Tongue (tissue), 2 donors: ENCODE data around the gene SUCNR1. TPM values are rescaled to one million over a fixed set of nuclear protein-coding genes. Genes with fewer than 3 reads are reported as not detected.
A peak's percentile ranks its signal among the peaks of the same experiment; 100 is the strongest.
"Not testable (repeated sequence)": the region's sequence is repeated elsewhere in the genome, so short reads cannot be mapped to it uniquely, and the experiment has no call there.

Experiments used
- DNase-seq: peaks from one replicate; pipeline ENCODE4 v3.0.0-alpha.2; 2015
- total RNA-seq: library from RNA; depleted of rRNA; stranded (reverse); fragments of >200 nt; gene quantifications from one replicate; pipeline ENCODE4 v1.2.3, GENCODE V29; 2014

Gene SUCNR1
- total RNA-seq, 1 donor from 2014 or later: 0.10 TPM

DNA sequence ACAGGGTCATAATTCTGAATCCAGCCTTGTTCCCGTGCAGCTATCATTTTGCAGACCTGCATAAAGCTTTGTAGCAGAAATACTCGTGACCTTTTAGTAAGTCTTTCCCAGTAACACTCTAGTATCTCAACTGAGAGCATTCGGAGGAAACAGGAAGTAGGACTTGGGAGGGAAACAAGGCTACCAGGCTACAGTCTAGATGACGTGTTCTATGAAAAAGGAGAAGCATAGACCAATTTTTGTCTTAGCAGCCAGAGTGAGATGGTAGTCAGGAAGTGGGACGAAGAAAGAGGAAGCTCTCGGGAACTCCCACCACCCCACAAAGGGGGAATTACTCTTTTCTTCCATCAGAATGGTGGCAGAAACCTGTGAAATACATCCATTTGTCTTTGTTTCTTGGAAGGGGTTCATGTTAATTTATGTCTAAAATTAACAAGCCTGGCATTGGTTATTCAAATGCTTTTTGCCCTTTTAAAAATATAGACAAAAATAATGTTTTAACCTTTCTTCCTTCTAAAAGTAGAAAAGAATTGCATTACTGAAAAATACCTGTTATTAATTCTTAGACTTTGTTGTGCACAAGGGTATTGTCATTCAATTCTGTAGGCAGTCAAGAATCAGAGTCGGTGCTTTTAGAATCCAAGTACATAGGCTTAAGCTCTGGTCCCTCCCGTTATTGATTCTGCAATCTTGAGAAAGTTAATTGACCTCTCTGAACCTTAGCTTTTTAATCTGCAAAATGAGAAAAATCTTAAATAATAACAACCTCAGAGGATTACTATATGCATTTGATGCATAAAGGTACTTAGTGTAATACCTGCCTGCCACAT lies 1.6 kb upstream of the SUCNR1 start:
- peak; percentile 24 for DNase-seq

DNA sequence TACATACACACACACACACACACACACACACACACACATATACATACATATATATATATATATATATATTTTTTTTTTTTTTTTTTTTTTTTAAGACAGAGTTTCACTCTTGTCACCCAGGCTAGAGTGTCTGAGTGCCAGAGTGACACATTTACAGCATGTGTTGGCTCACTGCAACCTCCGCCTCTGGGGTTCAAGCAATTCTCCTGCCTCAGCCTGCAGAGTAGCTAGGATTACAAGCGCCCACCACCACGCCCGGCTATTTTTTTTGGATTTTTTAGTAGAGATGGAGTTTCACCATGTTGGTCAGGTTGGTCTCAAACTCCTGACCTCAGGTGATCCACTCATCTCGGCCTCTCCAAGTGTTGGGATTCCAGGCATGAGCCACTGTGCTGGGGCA lies 636 bp downstream of the SUCNR1 start:
- not testable (repeated sequence) for DNase-seq

DNA sequence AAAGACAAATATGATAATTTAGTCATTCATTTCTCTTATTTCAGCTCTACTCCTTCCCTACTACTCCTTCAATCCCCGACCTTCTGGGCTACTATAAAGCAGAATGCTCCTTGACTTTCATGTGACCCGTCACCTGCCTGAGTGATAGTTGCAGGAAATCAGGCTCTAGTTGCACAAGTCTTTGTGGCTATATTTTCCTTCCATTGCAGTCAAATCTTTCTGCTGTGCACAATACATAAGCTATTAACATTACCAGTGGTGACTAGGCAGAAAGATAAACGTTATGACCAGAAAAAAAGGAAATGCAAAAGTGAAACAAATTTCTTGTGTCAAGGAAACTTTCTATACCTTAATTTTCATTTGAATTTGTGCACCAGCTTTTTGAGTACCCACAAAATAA lies 2.3 kb downstream of the SUCNR1 start:
- no peak for DNase-seq

DNA sequence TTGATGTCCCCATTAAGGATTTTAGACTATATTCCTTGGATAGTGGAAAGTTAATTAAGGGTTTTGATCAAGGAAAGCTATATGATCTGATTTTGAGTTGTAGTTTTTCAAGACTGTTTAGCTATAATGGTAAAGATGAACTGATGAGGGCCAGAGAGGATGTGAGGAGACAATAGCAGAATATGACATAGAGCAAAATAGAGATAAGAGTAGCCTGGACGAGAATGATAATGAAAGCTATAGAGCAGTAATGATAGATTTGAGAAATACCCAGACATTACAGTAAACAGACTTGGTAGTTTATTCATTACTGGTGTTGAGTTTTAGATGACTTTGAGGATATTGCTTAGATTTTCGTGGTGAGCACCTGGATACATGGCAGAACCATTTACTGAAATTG lies 3.8 kb downstream of the SUCNR1 start:
- DNase-seq: no peak

DNA sequence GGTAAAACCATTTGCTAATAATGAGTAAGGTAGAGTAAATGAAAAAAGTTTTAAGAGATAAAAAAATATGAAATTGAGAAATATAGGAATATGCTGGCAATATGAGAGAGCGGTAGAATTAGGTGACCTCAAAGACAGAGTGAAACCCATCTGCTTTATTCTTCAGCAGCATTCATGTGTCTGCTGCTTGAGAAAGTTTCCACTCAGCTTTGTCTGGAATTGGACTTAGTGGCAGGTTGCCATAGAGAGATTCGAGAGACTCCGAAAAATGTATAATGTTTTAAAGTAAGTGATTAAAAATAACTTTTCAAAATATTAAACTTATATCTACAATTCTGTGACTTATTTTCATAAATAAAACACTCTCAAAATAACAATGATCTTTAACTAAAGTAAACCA lies 5.0 kb downstream of the SUCNR1 start:
- DNase-seq: no peak

DNA sequence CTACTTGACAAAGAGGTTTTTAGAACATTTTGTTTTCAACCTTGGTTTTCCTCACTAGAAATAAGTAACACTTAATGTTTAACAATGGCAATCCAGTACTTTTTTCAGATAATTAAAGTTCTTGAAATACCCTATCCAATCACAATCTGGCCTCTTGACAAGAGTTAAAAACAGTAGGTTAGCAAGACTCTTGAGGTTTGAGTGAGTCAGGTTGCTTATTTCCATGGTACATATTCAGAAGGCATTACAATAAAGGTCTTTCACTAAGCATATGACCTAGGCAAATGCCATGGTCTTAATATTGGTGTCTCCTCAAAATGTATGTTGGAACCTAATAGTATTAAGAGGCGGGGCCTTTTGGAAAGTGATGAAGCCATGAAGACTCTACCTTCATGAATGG lies 5.6 kb downstream of the SUCNR1 start:
- no peak for DNase-seq

DNA sequence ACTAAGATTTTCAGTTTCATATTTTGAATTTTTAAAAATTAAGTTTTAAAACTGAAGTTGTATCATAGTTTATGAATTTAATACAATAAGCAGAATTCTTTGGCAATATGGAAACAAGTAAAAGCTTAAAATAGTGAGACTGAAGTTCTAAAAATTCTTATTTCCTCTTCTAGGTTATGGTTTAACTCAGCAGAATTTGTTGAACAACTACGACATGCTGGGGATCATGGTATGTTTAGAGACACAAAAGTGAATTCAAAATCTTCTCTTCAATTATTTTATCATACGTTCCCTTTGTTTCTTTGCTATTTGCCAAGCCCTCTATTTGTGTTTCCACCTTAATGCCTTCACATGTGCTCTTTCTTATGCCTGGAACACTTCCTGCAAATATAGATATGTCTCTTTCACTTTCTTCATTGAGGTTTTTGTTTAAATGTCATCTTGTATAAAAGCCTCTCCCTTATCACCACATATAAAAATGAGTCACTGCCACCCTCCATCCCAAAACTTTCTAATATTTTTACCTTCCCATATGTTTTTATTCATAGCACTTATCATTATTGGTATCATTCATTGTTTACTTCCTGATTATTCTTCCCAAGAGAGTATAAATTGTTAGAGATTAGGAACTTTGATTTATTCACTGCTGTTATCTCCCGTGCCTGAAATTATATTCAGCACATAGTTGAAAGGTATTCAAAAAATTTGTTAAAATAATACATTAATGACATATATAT lies 6.4 kb downstream of the SUCNR1 start:
- no peak for DNase-seq

DNA sequence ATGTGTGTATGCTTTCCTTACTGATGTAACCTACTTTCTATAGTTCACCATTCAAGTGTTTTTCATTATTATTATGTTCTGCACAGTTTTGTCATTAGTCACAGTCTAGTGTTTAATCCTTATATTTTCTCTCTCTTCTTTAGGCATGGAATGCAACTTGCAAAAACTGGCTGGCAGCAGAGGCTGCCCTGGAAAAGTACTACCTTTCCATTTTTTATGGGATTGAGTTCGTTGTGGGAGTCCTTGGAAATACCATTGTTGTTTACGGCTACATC lies 6.9 kb downstream of the SUCNR1 start:
- no peak for DNase-seq

DNA sequence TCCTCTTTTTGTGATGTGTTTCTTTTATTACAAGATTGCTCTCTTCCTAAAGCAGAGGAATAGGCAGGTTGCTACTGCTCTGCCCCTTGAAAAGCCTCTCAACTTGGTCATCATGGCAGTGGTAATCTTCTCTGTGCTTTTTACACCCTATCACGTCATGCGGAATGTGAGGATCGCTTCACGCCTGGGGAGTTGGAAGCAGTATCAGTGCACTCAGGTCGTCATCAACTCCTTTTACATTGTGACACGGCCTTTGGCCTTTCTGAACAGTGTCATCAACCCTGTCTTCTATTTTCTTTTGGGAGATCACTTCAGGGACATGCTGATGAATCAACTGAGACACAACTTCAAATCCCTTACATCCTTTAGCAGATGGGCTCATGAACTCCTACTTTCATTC lies 7.7 kb downstream of the SUCNR1 start:
- DNase-seq: no peak

DNA sequence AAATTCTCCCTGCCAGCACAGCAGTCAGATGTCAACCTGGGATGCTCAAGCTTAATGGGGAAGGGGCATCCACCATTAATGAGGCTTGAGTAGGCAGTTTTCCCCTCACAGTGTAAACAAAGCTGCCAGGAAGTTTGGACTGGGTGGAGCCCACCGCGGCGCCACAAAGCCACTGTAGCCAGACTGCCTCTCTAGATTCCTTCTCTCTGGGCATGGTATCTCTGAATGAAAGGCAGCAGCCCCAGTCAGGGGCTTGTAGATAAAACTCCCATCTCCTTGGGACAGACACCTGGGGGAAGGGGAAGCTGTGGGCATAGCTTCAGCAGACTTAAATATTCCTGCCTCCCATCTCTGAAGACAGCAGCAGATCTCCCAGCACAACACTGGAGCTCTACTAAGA lies 12.0 kb downstream of the SUCNR1 start:
- not testable (repeated sequence) for DNase-seq

DNA sequence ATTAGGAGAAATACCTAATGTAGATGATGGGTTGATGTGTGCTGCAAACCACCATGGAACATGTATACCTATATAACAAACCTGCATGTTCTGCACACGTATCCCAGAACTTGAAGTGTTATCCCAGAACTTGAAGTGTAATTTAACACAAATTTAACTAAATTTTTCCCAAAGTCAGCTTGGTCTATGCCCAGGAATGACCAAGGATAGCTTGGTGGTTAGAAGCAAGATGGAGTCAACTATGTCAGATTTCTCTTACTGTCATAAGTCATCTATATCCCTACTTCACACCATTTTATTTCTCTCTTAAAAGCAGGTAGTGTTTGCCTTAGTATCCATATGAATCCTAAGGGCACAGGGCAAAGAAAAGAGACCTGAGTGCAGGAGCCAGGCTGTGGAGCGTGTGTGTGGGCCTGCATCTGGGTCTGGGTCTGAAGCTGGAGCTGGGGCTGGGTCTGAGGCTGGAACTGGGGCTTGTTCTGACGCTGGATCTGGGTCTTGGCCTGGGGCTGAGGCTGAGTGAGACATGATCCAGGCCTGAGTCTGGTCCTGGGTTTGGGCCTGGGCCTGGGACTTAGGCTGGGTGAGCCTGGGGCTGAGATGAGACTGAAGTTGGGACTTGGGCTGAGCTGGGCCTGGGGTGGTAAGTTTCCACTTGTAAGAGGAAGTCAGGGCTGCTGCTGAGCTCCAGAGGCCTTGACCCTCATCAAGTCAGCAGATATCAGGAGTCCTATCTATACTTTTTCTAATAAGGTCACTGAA lies 14.2 kb downstream of the SUCNR1 start:
- DNase-seq: not testable (repeated sequence)

DNA sequence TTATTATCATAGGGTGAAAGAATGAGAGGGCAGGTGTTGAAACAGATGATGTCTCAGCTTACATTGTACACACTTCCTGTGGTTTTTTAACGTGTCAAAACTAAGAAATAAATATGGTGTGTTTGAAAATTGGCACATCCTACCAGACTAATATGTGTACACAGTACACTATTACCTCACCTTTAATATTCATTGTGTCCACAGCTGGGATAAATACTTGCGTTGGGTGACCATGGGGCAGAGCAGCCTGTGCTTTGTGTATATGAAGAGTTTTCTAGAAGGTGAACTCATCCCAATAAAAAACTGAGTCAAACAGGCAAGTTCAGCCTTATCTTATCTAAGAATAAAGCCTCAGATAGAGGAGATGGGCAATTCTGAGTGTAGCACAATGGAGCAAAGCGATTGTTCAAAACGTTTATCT lies 17.3 kb downstream of the SUCNR1 start:
- DNase-seq: no peak

DNA sequence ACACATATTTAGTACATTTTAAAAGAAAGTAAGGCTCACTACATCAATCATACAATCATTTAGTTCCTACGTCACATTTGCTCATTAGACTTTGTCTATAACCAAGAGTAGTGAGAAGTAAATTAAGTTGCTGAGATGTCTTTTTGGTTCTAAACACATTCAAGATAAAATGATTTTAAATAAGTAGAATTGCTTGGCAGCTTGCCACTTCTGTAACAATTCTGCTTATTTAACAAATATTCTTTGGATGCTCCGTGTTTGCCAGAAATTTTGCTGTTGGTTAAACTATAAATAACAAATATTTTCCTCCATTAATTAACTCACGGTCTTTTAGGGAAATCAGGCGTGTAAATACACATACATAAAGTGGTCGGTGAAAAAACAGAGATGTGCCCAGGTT lies 18.3 kb downstream of the SUCNR1 start:
- DNase-seq: no peak

DNA sequence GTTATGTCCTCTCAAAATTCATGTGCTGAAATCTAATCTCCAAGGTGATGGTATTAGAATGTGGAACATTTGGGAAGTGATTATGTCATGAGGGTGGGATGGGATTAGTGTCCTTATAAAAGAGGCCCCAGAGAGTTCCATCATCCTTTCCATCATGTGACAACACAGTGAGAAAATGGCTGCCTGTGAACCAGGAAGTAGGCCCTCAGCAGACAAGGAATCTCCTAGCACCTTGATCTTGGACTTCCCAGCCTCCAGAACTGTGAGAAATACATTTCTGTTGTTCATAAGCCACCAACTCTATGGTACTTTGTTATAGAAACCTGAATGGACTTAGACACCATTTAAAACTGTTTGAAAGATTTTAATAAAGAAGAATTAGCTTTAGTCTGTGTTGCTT lies 20.8 kb downstream of the SUCNR1 start:
- no peak for DNase-seq

DNA sequence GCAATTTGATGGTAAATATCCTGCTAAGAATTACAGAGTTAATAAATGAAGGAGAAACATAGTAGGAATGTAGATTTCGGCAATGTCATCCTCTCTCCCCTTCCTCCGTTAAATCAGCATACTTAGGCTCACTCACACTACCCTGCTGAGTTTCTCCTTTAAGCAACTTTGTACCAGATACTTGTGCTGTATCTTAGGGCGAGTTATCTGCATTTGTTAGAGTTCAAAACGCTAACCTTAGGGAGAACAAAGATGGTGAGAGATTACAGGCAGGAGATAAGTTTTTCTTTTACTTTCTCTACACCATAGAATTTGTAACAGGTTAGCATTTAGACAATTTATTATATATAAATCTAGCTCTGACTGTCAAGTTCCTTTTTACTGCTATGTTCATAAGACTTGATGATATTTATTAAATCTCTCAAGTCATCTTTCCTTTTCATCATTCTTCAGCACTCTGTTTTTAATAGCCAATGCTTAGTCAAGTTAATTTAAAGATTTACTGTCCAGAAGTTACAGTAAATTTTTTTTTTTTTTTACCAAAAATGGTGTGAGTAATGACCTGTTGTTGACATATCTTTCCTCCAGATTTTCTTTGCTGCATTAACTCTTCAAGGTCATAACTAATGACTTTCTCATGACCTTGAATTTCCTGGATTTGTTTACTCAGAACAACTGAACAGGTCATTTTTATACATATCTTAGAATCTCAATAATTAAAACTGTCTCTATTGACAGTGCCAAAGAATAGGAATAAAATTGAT lies 22.2 kb downstream of the SUCNR1 start:
- no peak for DNase-seq

DNA sequence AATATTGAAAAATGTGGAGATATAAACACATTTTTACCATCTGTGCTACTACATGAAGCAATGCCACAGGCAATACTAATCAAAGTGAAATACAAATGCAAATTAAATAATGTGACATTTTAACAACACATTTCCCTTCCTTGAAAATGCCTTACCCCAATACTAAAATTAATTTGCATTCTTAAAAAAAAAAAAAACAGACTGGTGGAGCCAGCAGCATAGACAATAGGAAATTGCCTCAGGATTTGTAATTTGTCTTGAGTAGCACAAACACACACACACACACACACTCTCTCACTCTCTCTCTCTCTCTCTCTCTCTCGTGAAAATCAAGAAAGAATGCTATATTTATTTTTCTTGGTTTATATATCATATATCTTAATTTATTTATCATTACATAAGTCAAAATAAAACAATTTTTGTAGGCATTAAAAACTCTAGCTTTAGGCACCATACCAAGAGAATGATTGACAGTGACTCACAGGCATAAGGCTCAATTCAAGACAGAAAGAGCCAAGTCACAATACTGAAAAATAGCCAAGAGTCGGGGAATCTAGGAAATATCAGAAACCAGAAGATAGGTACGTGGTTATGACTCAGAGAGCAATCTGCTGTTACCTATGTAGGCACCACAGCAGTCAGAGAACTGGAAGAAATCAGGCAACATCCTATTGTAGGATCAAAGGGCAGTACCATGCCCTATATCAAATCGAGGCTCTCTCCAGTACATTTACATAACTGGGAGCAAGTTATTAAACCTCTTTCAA lies 23.0 kb downstream of the SUCNR1 start:
- DNase-seq: no peak

DNA sequence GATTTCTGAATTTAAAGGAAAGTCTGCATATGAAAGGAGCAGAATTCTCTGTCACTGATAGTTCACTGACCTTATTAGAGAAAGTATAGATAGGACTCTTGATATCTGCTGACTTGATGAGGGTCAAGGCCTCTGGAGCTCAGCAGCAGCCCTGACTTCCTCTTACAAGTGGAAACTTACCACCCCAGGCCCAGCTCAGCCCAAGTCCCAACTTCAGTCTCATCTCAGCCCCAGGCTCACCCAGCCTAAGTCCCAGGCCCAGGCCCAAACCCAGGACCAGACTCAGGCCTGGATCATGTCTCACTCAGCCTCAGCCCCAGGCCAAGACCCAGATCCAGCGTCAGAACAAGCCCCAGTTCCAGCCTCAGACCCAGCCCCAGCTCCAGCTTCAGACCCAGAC lies 24.7 kb downstream of the SUCNR1 start:
- DNase-seq: not testable (repeated sequence)

DNA sequence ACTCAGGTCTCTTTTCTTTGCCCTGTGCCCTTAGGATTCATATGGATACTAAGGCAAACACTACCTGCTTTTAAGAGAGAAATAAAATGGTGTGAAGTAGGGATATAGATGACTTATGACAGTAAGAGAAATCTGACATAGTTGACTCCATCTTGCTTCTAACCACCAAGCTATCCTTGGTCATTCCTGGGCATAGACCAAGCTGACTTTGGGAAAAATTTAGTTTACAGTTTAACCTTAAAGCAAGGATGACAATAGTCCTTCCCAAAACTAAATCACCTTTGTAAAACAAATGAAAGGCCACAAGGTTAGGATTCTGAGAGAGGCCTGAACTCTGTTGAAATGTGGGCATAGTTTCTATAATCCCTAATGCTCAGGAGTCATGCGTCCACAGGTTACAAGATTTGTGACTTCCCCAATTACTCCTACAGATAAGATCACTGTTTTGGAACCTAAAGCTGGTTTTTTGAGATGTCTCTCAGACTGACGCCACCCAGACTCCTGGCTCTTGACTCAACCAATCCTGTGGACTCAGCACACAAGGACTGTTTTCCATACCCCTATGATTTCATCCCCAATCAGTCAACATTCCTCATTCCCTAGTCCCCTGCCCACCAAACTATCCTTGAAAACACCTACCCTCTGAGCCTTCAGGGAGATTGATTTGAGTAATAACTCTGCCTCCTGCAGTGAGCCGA lies 25.3 kb downstream of the SUCNR1 start:
- DNase-seq: not testable (repeated sequence)

DNA sequence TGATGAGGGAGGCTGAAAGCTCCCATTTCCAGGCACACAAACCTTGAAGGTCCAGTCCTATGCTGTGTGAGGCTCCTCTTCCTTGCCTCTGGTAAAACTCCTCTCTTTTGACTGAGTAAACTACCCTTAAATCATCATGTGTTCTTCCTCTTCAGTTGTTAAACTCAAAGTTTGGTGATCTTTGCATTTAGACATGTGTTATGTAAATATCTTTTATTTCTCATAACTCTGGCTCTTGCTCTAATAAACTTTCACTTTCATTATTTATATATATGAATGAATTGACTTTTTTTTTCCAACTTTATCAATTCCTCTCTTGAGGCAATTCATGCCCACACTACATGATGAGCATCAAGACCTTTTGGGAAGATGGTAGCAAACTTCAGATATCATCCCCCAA lies 26.6 kb downstream of the SUCNR1 start:
- no peak for DNase-seq

DNA sequence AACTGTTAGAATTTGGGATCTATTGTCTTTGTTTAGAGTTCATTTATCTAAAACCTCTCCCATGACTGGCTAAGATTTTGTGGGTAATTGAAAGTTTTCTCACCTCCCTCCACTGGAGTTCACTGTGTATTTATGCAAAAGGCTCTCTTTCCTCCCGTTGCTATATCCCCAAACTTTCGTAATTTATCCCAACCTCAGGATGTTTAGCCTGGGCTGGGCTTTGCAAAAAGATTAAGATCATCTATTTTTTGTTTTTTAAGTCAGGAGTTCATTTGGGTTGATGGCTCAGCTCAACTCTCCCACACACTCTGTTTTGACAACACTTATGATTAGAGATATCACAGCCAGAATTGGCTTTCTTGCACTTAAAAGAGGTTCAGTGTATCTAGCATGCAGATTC lies 27.0 kb downstream of the SUCNR1 start:
- DNase-seq: no peak
